ENCODE results near the gene PSMB7. TPM values are rescaled to one million over a fixed set of nuclear protein-coding genes. Genes with fewer than 3 reads are reported as not detected.

PSMB7 gene
- polyA plus RNA-seq, 5 donors, result 204 to 212 (median 205) TPM

- DNase-seq, result no peak
Observed at GRCh38 chr9:124414612-124415011, 630 bp downstream of the PSMB7 start.

- no peak for DNase-seq
Observed at GRCh38 chr9:124412228-124412575, 3.0 kb downstream of the PSMB7 start.

GRCh38 chr9:124411514-124412227 lies 3.6 kb downstream of the PSMB7 start:
- no peak for DNase-seq

- no peak for DNase-seq
Observed at GRCh38 chr9:124410321-124410913, 4.8 kb downstream of the PSMB7 start.

- DNase-seq, result no peak
Observed at GRCh38 chr9:124409410-124409809, 5.8 kb downstream of the PSMB7 start.

GRCh38 chr9:124403246-124403645 lies 12.0 kb downstream of the PSMB7 start:
- no peak for DNase-seq

GRCh38 chr9:124399968-124400940 lies 15.0 kb downstream of the PSMB7 start:
- no peak for DNase-seq

GRCh38 chr9:124399323-124399967 lies 15.8 kb downstream of the PSMB7 start:
- peak; percentile 55 to 67 for DNase-seq

- DNase-seq, result no peak
Observed at GRCh38 chr9:124398191-124398935, 16.9 kb downstream of the PSMB7 start.

- no peak for DNase-seq
Observed at GRCh38 chr9:124395826-124396225, 19.4 kb downstream of the PSMB7 start.

- DNase-seq, result no peak
Observed at GRCh38 chr9:124394596-124394995, 20.6 kb downstream of the PSMB7 start.

GRCh38 chr9:124394167-124394566 lies 21.1 kb downstream of the PSMB7 start:
- DNase-seq, result no peak

- DNase-seq, result peak; percentile 68 to 72
Observed at GRCh38 chr9:124392871-124393460, 22.3 kb downstream of the PSMB7 start.

GRCh38 chr9:124392254-124392870 lies 22.9 kb downstream of the PSMB7 start:
- DNase-seq, result no peak

- DNase-seq, result no peak
Observed at GRCh38 chr9:124390794-124391658, 24.2 kb downstream of the PSMB7 start.

- DNase-seq, result no peak
Observed at GRCh38 chr9:124389146-124389939, 25.9 kb downstream of the PSMB7 start.

- no peak for DNase-seq
Observed at GRCh38 chr9:124388275-124389048, 26.8 kb downstream of the PSMB7 start.

- DNase-seq, result no peak
Observed at GRCh38 chr9:124386201-124386600, 29.0 kb downstream of the PSMB7 start.
